ENCODE measurements around the gene MKS1.
A peak's percentile ranks its signal among the peaks of the same experiment; 100 is the strongest.

Gene MKS1

GRCh38 chr17:58208344-58208743, 10.7 kb downstream of the MKS1 start:
- no peak overlapping the region for H3K4me3 ChIP-seq (ENCODE audit: control insufficient read depth, low read depth, low read length)

GRCh38 chr17:58207451-58207850, 11.6 kb downstream of the MKS1 start:
- no peak for TF ChIP-seq CTCF (conservative IDR thresholded peaks at IDR 0.05; ENCODE audit: control insufficient read depth, insufficient read depth, low read depth, low read length)
- peak; percentile 58 for DNase-seq (ENCODE audit: low read depth)
- H3K4me3 ChIP-seq (ENCODE audit: control insufficient read depth, low read depth, low read length) = no peak overlapping the region

More at GRCh38 chr17:58208344-58208743, 10.7 kb downstream of the MKS1 start:
- no peak for TF ChIP-seq CTCF (conservative IDR thresholded peaks at IDR 0.05; ENCODE audit: control insufficient read depth, insufficient read depth, low read depth, low read length)
- no peak for DNase-seq (ENCODE audit: low read depth)

- DNase-seq (ENCODE audit: low read depth) = no peak
- no peak for TF ChIP-seq CTCF (conservative IDR thresholded peaks at IDR 0.05; ENCODE audit: control insufficient read depth, insufficient read depth, low read depth, low read length)
- no peak overlapping the region for H3K4me3 ChIP-seq (ENCODE audit: control insufficient read depth, low read depth, low read length)
Measured at GRCh38 chr17:58205936-58206335, 13.1 kb downstream of the MKS1 start.

- DNase-seq (ENCODE audit: low read depth) = peak; percentile 33
- H3K4me3 ChIP-seq (ENCODE audit: control insufficient read depth, low read depth, low read length) = no peak overlapping the region
- TF ChIP-seq CTCF (conservative IDR thresholded peaks at IDR 0.05; ENCODE audit: control insufficient read depth, insufficient read depth, low read depth, low read length) = no peak
Measured at GRCh38 chr17:58204796-58205195, 14.3 kb downstream of the MKS1 start.

- H3K4me3 ChIP-seq (ENCODE audit: control insufficient read depth, low read depth, low read length) = no peak overlapping the region
- TF ChIP-seq CTCF (conservative IDR thresholded peaks at IDR 0.05; ENCODE audit: control insufficient read depth, insufficient read depth, low read depth, low read length) = no peak
- DNase-seq (ENCODE audit: low read depth) = no peak
Measured at GRCh38 chr17:58202859-58203258, 16.2 kb downstream of the MKS1 start.

GRCh38 chr17:58200024-58200633, 18.9 kb downstream of the MKS1 start:
- TF ChIP-seq CTCF (conservative IDR thresholded peaks at IDR 0.05; ENCODE audit: control insufficient read depth, insufficient read depth, low read depth, low read length) = peak; percentile 60
- DNase-seq (ENCODE audit: low read depth) = peak; percentile 53
- no peak overlapping the region for H3K4me3 ChIP-seq (ENCODE audit: control insufficient read depth, low read depth, low read length)

GRCh38 chr17:58196610-58197009, 22.4 kb downstream of the MKS1 start:
- no peak for TF ChIP-seq CTCF (conservative IDR thresholded peaks at IDR 0.05; ENCODE audit: control insufficient read depth, insufficient read depth, low read depth, low read length)
- no peak for DNase-seq (ENCODE audit: low read depth)

More at GRCh38 chr17:58196610-58197009, 22.4 kb downstream of the MKS1 start:
- no peak overlapping the region for H3K4me3 ChIP-seq (ENCODE audit: control insufficient read depth, low read depth, low read length)

Measured in fibroblast of mammary gland (primary cell).